Measurements from ENCODE around the gene DISP2.

DISP2 gene

DNA sequence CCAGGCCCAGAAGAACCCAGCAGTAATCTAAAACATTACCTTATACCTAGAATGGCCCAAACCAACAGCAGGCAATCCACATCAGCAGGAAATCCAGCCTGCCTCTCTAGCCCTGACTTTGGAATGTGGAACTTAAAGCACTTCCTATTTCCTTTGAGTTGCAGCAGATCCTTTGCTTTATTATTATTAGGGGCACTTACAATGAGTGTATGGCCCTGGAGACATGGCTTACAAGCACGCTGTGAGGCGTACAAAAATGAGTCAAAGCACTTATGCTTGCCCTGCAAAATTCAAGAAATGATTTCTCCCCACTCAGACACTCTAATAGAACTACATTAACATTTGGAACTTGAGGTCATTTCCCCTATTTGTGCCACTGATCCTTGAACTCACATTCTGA, 15.0 kb downstream of the DISP2 start:
- TF ChIP-seq, protein P1, sequence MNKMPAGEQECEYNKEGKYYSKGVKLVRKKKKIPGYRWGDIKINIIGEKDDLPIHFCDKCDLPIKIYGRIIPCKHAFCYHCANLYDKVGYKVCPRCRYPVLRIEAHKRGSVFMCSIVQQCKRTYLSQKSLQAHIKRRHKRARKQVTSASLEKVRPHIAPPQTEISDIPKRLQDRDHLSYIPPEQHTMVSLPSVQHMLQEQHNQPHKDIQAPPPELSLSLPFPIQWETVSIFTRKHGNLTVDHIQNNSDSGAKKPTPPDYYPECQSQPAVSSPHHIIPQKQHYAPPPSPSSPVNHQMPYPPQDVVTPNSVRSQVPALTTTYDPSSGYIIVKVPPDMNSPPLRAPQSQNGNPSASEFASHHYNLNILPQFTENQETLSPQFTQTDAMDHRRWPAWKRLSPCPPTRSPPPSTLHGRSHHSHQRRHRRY (tag by site-specific recombination; IDR thresholded peaks at IDR 0.05), result no peak
- TF ChIP-seq ZSCAN30 (tag by site-specific recombination; IDR thresholded peaks at IDR 0.05) (no peak), ZNF529 (tag by site-specific recombination; IDR thresholded peaks at IDR 0.05; ENCODE audit: insufficient replicate concordance) (no peak), ZNF18 (tag by site-specific recombination; IDR thresholded peaks at IDR 0.05) (no peak), ZNF776 (tag by site-specific recombination; IDR thresholded peaks at IDR 0.05; ENCODE audit: borderline replicate concordance) (no peak), ZNF514 (tag by site-specific recombination; IDR thresholded peaks at IDR 0.05) (no peak), SP7 (tag by site-specific recombination; IDR thresholded peaks at IDR 0.05) (no peak), ZNF544 (tag by site-specific recombination; IDR thresholded peaks at IDR 0.05) (no peak), ZBTB10 (tag by site-specific recombination; IDR thresholded peaks at IDR 0.05) (no peak)
- TF ChIP-seq, protein P2, sequence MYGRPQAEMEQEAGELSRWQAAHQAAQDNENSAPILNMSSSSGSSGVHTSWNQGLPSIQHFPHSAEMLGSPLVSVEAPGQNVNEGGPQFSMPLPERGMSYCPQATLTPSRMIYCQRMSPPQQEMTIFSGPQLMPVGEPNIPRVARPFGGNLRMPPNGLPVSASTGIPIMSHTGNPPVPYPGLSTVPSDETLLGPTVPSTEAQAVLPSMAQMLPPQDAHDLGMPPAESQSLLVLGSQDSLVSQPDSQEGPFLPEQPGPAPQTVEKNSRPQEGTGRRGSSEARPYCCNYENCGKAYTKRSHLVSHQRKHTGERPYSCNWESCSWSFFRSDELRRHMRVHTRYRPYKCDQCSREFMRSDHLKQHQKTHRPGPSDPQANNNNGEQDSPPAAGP (tag by site-specific recombination; IDR thresholded peaks at IDR 0.05), result no peak
- TF ChIP-seq, protein P3, sequence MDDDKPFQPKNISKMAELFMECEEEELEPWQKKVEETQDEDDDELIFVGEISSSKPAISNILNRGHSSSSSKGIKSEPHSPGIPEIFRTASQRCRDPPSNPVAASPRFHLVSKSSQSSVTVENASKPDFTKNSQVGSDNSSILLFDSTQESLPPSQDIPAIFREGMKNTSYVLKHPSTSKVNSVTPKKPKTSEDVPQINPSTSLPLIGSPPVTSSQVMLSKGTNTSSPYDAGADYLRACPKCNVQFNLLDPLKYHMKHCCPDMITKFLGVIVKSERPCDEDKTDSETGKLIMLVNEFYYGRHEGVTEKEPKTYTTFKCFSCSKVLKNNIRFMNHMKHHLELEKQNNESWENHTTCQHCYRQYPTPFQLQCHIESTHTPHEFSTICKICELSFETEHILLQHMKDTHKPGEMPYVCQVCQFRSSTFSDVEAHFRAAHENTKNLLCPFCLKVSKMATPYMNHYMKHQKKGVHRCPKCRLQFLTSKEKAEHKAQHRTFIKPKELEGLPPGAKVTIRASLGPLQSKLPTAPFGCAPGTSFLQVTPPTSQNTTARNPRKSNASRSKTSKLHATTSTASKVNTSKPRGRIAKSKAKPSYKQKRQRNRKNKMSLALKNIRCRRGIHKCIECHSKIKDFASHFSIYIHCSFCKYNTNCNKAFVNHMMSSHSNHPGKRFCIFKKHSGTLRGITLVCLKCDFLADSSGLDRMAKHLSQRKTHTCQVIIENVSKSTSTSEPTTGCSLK (tag by site-specific recombination; IDR thresholded peaks at IDR 0.05), result no peak
- no peaks in the 10 kb centered on the region for H3K9me3 ChIP-seq (ENCODE audit: control insufficient read depth, insufficient read depth, low read depth, low read length)
- ChIA-PET POLR2A (no interaction called here), CTCF (no interaction called here)
- H3K27ac ChIP-seq (ENCODE audit: extremely low read depth, low read depth, low read length), result no peak overlapping the region
- H3K36me3 ChIP-seq (ENCODE audit: control insufficient read depth in 2 of 2, insufficient read depth in 1 of 2, low read length in 2 of 2), result no peaks in the 10 kb centered on the region
- H3K4me3 ChIP-seq (ENCODE audit: low read depth, low read length), result no peak overlapping the region
- no peaks in the 10 kb centered on the region for H3K4me1 ChIP-seq (ENCODE audit: control insufficient read depth, insufficient read depth, low read length)

- Histone ChIP-seq H3K4me1 (ENCODE audit: control insufficient read depth, insufficient read depth, low read length) (no peaks in the 10 kb centered on the region), H3K27ac (ENCODE audit: extremely low read depth, low read depth, low read length) (no peak overlapping the region), H3K36me3 (ENCODE audit: control insufficient read depth in 2 of 2, insufficient read depth in 1 of 2, low read length in 2 of 2) (no peaks in the 10 kb centered on the region), H3K4me3 (ENCODE audit: low read depth, low read length) (no peak overlapping the region), H3K9me3 (ENCODE audit: control insufficient read depth, insufficient read depth, low read depth, low read length) (no peaks in the 10 kb centered on the region)
- ChIA-PET POLR2A (no interaction called here), CTCF (no interaction called here)
- TF ChIP-seq ZFP41 (tag by site-specific recombination; IDR thresholded peaks at IDR 0.05; ENCODE audit: borderline replicate concordance) (no peak), ZNF521 (tag by site-specific recombination; IDR thresholded peaks at IDR 0.05) (no peak), ZNF274 (IDR thresholded peaks at IDR 0.05; ENCODE audit: low read length) (no peak), ZNF274 (tag by site-specific recombination; IDR thresholded peaks at IDR 0.05; ENCODE audit: borderline replicate concordance) (no peak), ZNF701 (tag by site-specific recombination; IDR thresholded peaks at IDR 0.05) (no peak), ZNF747 (tag by site-specific recombination; IDR thresholded peaks at IDR 0.05) (no peak), ZNF157 (tag by site-specific recombination; IDR thresholded peaks at IDR 0.05) (no peak), ZNF184 (tag by site-specific recombination; IDR thresholded peaks at IDR 0.05) (no peak), ZNF394 (tag by site-specific recombination; IDR thresholded peaks at IDR 0.05; ENCODE audit: borderline replicate concordance) (no peak)
- TF ChIP-seq, protein P4, sequence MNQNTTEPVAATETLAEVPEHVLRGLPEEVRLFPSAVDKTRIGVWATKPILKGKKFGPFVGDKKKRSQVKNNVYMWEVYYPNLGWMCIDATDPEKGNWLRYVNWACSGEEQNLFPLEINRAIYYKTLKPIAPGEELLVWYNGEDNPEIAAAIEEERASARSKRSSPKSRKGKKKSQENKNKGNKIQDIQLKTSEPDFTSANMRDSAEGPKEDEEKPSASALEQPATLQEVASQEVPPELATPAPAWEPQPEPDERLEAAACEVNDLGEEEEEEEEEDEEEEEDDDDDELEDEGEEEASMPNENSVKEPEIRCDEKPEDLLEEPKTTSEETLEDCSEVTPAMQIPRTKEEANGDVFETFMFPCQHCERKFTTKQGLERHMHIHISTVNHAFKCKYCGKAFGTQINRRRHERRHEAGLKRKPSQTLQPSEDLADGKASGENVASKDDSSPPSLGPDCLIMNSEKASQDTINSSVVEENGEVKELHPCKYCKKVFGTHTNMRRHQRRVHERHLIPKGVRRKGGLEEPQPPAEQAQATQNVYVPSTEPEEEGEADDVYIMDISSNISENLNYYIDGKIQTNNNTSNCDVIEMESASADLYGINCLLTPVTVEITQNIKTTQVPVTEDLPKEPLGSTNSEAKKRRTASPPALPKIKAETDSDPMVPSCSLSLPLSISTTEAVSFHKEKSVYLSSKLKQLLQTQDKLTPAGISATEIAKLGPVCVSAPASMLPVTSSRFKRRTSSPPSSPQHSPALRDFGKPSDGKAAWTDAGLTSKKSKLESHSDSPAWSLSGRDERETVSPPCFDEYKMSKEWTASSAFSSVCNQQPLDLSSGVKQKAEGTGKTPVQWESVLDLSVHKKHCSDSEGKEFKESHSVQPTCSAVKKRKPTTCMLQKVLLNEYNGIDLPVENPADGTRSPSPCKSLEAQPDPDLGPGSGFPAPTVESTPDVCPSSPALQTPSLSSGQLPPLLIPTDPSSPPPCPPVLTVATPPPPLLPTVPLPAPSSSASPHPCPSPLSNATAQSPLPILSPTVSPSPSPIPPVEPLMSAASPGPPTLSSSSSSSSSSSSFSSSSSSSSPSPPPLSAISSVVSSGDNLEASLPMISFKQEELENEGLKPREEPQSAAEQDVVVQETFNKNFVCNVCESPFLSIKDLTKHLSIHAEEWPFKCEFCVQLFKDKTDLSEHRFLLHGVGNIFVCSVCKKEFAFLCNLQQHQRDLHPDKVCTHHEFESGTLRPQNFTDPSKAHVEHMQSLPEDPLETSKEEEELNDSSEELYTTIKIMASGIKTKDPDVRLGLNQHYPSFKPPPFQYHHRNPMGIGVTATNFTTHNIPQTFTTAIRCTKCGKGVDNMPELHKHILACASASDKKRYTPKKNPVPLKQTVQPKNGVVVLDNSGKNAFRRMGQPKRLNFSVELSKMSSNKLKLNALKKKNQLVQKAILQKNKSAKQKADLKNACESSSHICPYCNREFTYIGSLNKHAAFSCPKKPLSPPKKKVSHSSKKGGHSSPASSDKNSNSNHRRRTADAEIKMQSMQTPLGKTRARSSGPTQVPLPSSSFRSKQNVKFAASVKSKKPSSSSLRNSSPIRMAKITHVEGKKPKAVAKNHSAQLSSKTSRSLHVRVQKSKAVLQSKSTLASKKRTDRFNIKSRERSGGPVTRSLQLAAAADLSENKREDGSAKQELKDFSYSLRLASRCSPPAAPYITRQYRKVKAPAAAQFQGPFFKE (tag by site-specific recombination; IDR thresholded peaks at IDR 0.05; ENCODE audit: borderline replicate concordance), result no peak
Measured at GRCh38 chr15:40377606-40378005, 19.6 kb downstream of the DISP2 start.

Data from HEK293 (cell line).